GM18951 (cell line): ENCODE data around the gene OSBPL2.

Source experiments
- POLR2A ChIP-seq: IDR thresholded peaks from 4 replicates; pipeline ENCODE4 v1.6.1; 2011; ENCODE audit warnings: mild to moderate bottlenecking; ENCODE audit not compliant: insufficient read length, insufficient read depth; ENCODE audit errors: extremely low read depth
- in situ Hi-C: fragments of 300-500 bp; cut with MboI; formaldehyde crosslinking; loops from one replicate; pipeline ENCODE4 v1.12.0; 2022; ENCODE audit warnings: low sequenced_read_pairs, mixed read lengths, inconsistent platforms; ENCODE audit not compliant: unreplicated experiment

OSBPL2 gene

GRCh38 chr20:62321975-62322374 lies 83.7 kb downstream of the OSBPL2 start:
- in situ Hi-C loops: no loop called here
- TF ChIP-seq POLR2A: no peak

- in situ Hi-C loops: no loop called here
- TF ChIP-seq POLR2A: no peak
Observed at GRCh38 chr20:62322492-62323041, 84.2 kb downstream of the OSBPL2 start.

GRCh38 chr20:62323146-62323979 lies 85.0 kb downstream of the OSBPL2 start:
- in situ Hi-C loops: no loop called here
- TF ChIP-seq POLR2A: no peak

- no peak for TF ChIP-seq POLR2A
- in situ Hi-C loops: no loop called here
Observed at GRCh38 chr20:62323980-62324906, 85.9 kb downstream of the OSBPL2 start.

- TF ChIP-seq POLR2A: no peak
- in situ Hi-C loops: no loop called here
Observed at GRCh38 chr20:62325172-62325905, 87.0 kb downstream of the OSBPL2 start.

- in situ Hi-C loops: no loop called here
- no peak for TF ChIP-seq POLR2A
Observed at GRCh38 chr20:62326559-62326958, 88.2 kb downstream of the OSBPL2 start.

GRCh38 chr20:62326959-62327725 lies 88.8 kb downstream of the OSBPL2 start:
- in situ Hi-C loops: no loop called here
- no peak for TF ChIP-seq POLR2A

- TF ChIP-seq POLR2A: no peak
- in situ Hi-C loops: no loop called here
Observed at GRCh38 chr20:62327726-62328495, 89.6 kb downstream of the OSBPL2 start.

GRCh38 chr20:62328684-62329388 lies 90.5 kb downstream of the OSBPL2 start:
- in situ Hi-C loops: no loop called here
- no peak for TF ChIP-seq POLR2A

GRCh38 chr20:62329389-62330377 lies 91.4 kb downstream of the OSBPL2 start:
- TF ChIP-seq POLR2A: no peak
- in situ Hi-C loops: no loop called here
